Testis (tissue), 3 donors: Measurements from ENCODE around the gene HNF1A. TPM values are rescaled to one million over a fixed set of nuclear protein-coding genes. Genes with fewer than 3 reads are reported as not detected.

ENCODE experiments used
- DNase-seq: peaks from one replicate; pipeline ENCODE4 v3.0.0-alpha.2; 2019
- H3K27ac ChIP-seq, 2 donors: fragments of 200-600 bp; sonication (generic); one replicate each; pipeline ENCODE4 v1.5.1; 2019
- H3K27me3 ChIP-seq: fragments of 200-600 bp; sonication (generic); one replicate; pipeline ENCODE4 v1.5.1; 2019
- H3K36me3 ChIP-seq: fragments of 200-600 bp; sonication (generic); one replicate; pipeline ENCODE4 v1.5.1; 2017; ENCODE audit warnings: low read depth; ENCODE audit errors: missing control alignments
- H3K4me1 ChIP-seq: fragments of 200-600 bp; sonication (generic); one replicate; pipeline ENCODE4 v1.5.1; 2019
- H3K4me3 ChIP-seq, 2 donors: fragments of 200-600 bp; sonication (generic); one replicate each; pipeline ENCODE4 v1.5.1; 2017 to 2019
- H3K9me3 ChIP-seq: fragments of 200-600 bp; sonication (generic); one replicate; pipeline ENCODE4 v1.5.1; 2017
- CTCF ChIP-seq, 3 experiments: fragments of 450-650 bp in 2 of 3; fragments of 200-600 bp in 1 of 3; sonication (generic) in 1 of 3; IDR thresholded peaks; one replicate each; pipeline ENCODE4 v1.5.1; 2016 to 2019; ENCODE audit warnings: antibody characterized with exemption in 3 of 3, mild to moderate bottlenecking in 2 of 3, moderate library complexity in 1 of 3
- POLR2A ChIP-seq: fragments of 450-650 bp; IDR thresholded peaks from one replicate; pipeline ENCODE4 v1.6.1; 2017; ENCODE audit warnings: antibody characterized with exemption, mild to moderate bottlenecking, moderate library complexity
- WGBS, 2 donors: methylation state at CpG; one replicate each; pipeline ENCODE4 v1.1.5; 2018; 5-methylcytosine and 5-hydroxymethylcytosine counted together
- intact Hi-C: fragments of 100-400 bp; cut with DNase I; formaldehyde crosslinking; loops from one replicate; pipeline ENCODE4 v1.15.1; 2023; ENCODE audit warnings: low total_unique reads
- polyA plus RNA-seq: library from polyadenylated mRNA; stranded (reverse); fragments of 350-450 nt; fragmentation: Illumina TruSeq; extraction: RNeasy Lipid Tissue Mini Kit (QIAGEN cat#74804); gene quantifications from one replicate; pipeline ENCODE4 v1.2.3, GENCODE V29; 2014; ENCODE audit warnings: low read depth, low replicate concordance; ENCODE audit not compliant: insufficient read depth
- total RNA-seq, 2 donors: library from RNA; depleted of rRNA; stranded (reverse); fragments of >200 nt; gene quantifications; one replicate each; pipeline ENCODE4 v1.2.3, GENCODE V29; 2016

Gene HNF1A
- total and polyA plus RNA-seq, 3 donors from 2014 or later, result 0.70 to 0.81 (median 0.79) TPM

GRCh38 chr12:120994589-120995337 lies 16.4 kb downstream of the HNF1A start:
- TF ChIP-seq CTCF (IDR thresholded peaks at IDR 0.05), result no peak
- no peak for TF ChIP-seq POLR2A
- Histone ChIP-seq H3K27me3 (no peaks in the 10 kb centered on the region), H3K36me3 (no peaks in the 10 kb centered on the region), H3K4me1 (no peaks in the 10 kb centered on the region), H3K27ac (no peak overlapping the region), H3K4me3 (no peak overlapping the region), H3K9me3 (no peaks in the 10 kb centered on the region)
- DNase-seq, result no peak
- 95 to 96% methylated on average over 2 of the region's 2 CpGs for WGBS, 2 donors
- intact Hi-C loops, result no loop called here

GRCh38 chr12:120996133-120996746 lies 17.9 kb downstream of the HNF1A start:
- no peaks in the 10 kb centered on the region for H3K4me1 ChIP-seq
- DNase-seq, result no peak
- H3K36me3 ChIP-seq, result no peaks in the 10 kb centered on the region
- no peak overlapping the region for H3K27ac ChIP-seq
- H3K27me3 ChIP-seq, result no peaks in the 10 kb centered on the region
- H3K4me3 ChIP-seq, result no peak overlapping the region
- no peak for TF ChIP-seq CTCF (IDR thresholded peaks at IDR 0.05)
- TF ChIP-seq POLR2A, result no peak
- 86 to 88% methylated on average over 7 to 11 of the region's 11 CpGs for WGBS, 2 donors
- H3K9me3 ChIP-seq, result no peaks in the 10 kb centered on the region
- intact Hi-C loops, result no loop called here

GRCh38 chr12:120997448-120997847 lies 19.1 kb downstream of the HNF1A start:
- H3K27ac ChIP-seq, result no peak overlapping the region
- intact Hi-C loops, result no loop called here
- no peak for DNase-seq
- no peaks in the 10 kb centered on the region for H3K9me3 ChIP-seq
- H3K4me1 ChIP-seq, result no peaks in the 10 kb centered on the region
- TF ChIP-seq CTCF (IDR thresholded peaks at IDR 0.05) (no peak), POLR2A (no peak)
- H3K4me3 ChIP-seq, result no peak overlapping the region
- H3K27me3 ChIP-seq, result no peaks in the 10 kb centered on the region
- no peaks in the 10 kb centered on the region for H3K36me3 ChIP-seq
- 78 to 83% methylated on average over 5 to 9 of the region's 9 CpGs for WGBS, 2 donors

- no peaks in the 10 kb centered on the region for H3K27me3 ChIP-seq
- TF ChIP-seq CTCF (IDR thresholded peaks at IDR 0.05) (no peak), POLR2A (no peak)
- no peaks in the 10 kb centered on the region for H3K36me3 ChIP-seq
- whole genome bisulfite sequencing, 2 donors, result 89 to 98% methylated on average over 3 of the region's 3 CpGs
- H3K9me3 ChIP-seq, result no peaks in the 10 kb centered on the region
- no peak overlapping the region for H3K4me3 ChIP-seq
- H3K4me1 ChIP-seq, result no peaks in the 10 kb centered on the region
- no peak for DNase-seq
- H3K27ac ChIP-seq, result no peak overlapping the region
- intact Hi-C loops, result no loop called here
Observed at GRCh38 chr12:120998435-120998834, 20.1 kb downstream of the HNF1A start.
